A549 (cell line): Measurements from ENCODE around the gene SHMT2.

Source experiments
- CHD2 ChIP-seq: fragments of 150-350 bp; IDR thresholded peaks from 2 replicates; pipeline ENCODE4 v1.6.1; 2014; ENCODE audit warnings: low read length; ENCODE audit not compliant: partially characterized antibody
- CTCF ChIP-seq: fragments of >200 bp; sonication (Bioruptor Twin); formaldehyde crosslinking; IDR thresholded peaks from 3 replicates; pipeline ENCODE4 v1.5.1; 2016
- E2F6 ChIP-seq: IDR thresholded peaks from 2 replicates; pipeline ENCODE4 v1.6.1; 2012; ENCODE audit warnings: low read depth, borderline replicate concordance
- EP300 ChIP-seq, 2 experiments: fragments of >200 bp; sonication (Bioruptor Twin); formaldehyde crosslinking; IDR thresholded peaks; 2 replicates in 1 of 2; 3 replicates in 1 of 2; pipeline ENCODE4 v1.6.1; 2016 to 2017
- FOSL2 ChIP-seq, 2 experiments: fragments of 450-650 bp in 1 of 2; fragments of >200 bp in 1 of 2; sonication (Bioruptor Twin) in 1 of 2; formaldehyde crosslinking; IDR thresholded peaks; 2 replicates each; pipeline versions ENCODE4 v1.5.0 to v1.6.1; 2016 to 2020; ENCODE audit warnings: mild to moderate bottlenecking in 1 of 2, moderate library complexity in 1 of 2
- HMGXB4 ChIP-seq: fragments of 250-450 bp; sonication (Bioruptor Pico); IDR thresholded peaks from 2 replicates; pipeline ENCODE4 v1.5.0; 2021; ENCODE audit warnings: mild to moderate bottlenecking, moderate library complexity, borderline replicate concordance
- MAX ChIP-seq: IDR thresholded peaks from 2 replicates; pipeline ENCODE4 v1.6.1; 2012
- POLR2A ChIP-seq: IDR thresholded peaks from 2 replicates; pipeline ENCODE4 v1.6.1; 2012; ENCODE audit warnings: mild to moderate bottlenecking, low read length
- RAD21 ChIP-seq, 2 experiments: fragments of >200 bp in 1 of 2; sonication (Bioruptor Twin) in 1 of 2; formaldehyde crosslinking in 1 of 2; IDR thresholded peaks in 1 of 2; conservative IDR thresholded peaks in 1 of 2; 2 replicates in 1 of 2; 3 replicates in 1 of 2; pipeline ENCODE4 v1.6.1; 2012 to 2018; ENCODE audit warnings: inconsistent platforms in 1 of 2
- RCOR1 ChIP-seq: fragments of 150-350 bp; IDR thresholded peaks from 2 replicates; pipeline ENCODE4 v1.6.1; 2014; ENCODE audit warnings: antibody characterized with exemption, low read length, low read depth
- REST ChIP-seq: fragments of 200-600 bp; sonication (generic); IDR thresholded peaks from 2 replicates; pipeline ENCODE4 v1.6.1; 2016; ENCODE audit warnings: antibody characterized with exemption, mild to moderate bottlenecking, moderate library complexity
- RFX5 ChIP-seq: fragments of 450-650 bp; IDR thresholded peaks from 2 replicates; pipeline ENCODE4 v1.7.1; 2014; ENCODE audit warnings: antibody characterized with exemption, mild to moderate bottlenecking, moderate library complexity
- ZC3H11A ChIP-seq: fragments of 450-650 bp; IDR thresholded peaks from 2 replicates; pipeline ENCODE4 v1.6.1; 2014; ENCODE audit warnings: antibody characterized with exemption, mild to moderate bottlenecking
- ZNF302 ChIP-seq: fragments of 250-450 bp; sonication (Bioruptor Pico); IDR thresholded peaks from 2 replicates; pipeline ENCODE4 v1.9.0; 2021; ENCODE audit warnings: inconsistent platforms, mild to moderate bottlenecking, moderate library complexity

GRCh38 chr12:57219205-57219992 is 10.1 kb upstream of the SHMT2 start:
- TF ChIP-seq CTCF = no peak
- no peak for TF ChIP-seq EP300 (IDR thresholded peaks at IDR 0.05)
- no peak for TF ChIP-seq ZNF302 (CRISPR knock-in tag)
- no peak for TF ChIP-seq CHD2
- TF ChIP-seq ZC3H11A = no peak
- TF ChIP-seq HMGXB4 (CRISPR knock-in tag) = no peak
- no peak for TF ChIP-seq FOSL2 (IDR thresholded peaks at IDR 0.05)
- no peak for TF ChIP-seq FOSL2 (CRISPR knock-in tag; IDR thresholded peaks at IDR 0.05)
- TF ChIP-seq E2F6 = no peak
- TF ChIP-seq MAX = no peak
- no peak for TF ChIP-seq RCOR1
- no peak for TF ChIP-seq POLR2A
- TF ChIP-seq RFX5 = no peak
- no peak for TF ChIP-seq REST
- TF ChIP-seq RAD21 (conservative IDR thresholded peaks at IDR 0.05 in 1 of 2, IDR thresholded peaks at IDR 0.05 in 1 of 2) = no peak
